ENCODE data around the gene PIK3C2G. TPM values are rescaled to one million over a fixed set of nuclear protein-coding genes. Genes with fewer than 3 reads are reported as not detected.

PIK3C2G gene
- polyA plus RNA-seq, 2 donors: 1.8 to 2.1 TPM

DNA sequence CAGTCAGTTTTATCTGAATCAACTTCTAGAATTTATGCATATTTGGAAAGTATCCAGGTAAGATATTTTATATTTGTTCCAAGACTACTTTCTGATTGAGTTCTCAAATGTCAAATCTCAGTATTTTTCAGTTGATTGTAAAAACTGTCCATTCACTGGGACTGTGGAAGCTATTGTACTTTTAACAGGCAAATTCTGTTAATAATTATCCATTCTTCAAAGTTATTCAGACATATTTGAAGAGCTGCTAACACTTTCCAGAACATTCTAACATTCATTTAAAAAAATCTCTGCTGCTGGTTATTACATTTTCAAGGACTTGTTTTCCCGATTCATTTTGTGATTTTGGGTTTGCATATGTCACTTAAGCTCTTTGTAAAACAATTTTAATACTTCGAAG is 59.7 kb downstream of the PIK3C2G start:
- no peak overlapping the region for H3K27ac ChIP-seq (ENCODE audit: low read depth in 2 of 2, low read length in 1 of 2)
- no peak overlapping the region for H3K4me3 ChIP-seq (ENCODE audit: low read depth in 1 of 2, low read length in 2 of 2)
- WGBS, 2 donors: 79 to 88% methylated on average over 2 of the region's 2 CpGs
- no peaks in the 10 kb centered on the region for H3K4me1 ChIP-seq (ENCODE audit: control insufficient read depth in 2 of 2, insufficient read depth in 2 of 2, low read length in 1 of 2)
- peaks cover 0 to 2% of the 10 kb centered on the region in 2 donors for H3K36me3 ChIP-seq (ENCODE audit: control insufficient read depth in 2 of 2, insufficient read depth in 2 of 2, low read length in 1 of 2)
- no peaks in the 10 kb centered on the region for H3K9me3 ChIP-seq (ENCODE audit: control insufficient read depth in 2 of 2, insufficient read depth in 1 of 2, low read depth in 1 of 2, low read length in 1 of 2)
- no peaks in the 10 kb centered on the region for H3K27me3 ChIP-seq (ENCODE audit: control insufficient read depth in 1 of 2, insufficient read depth in 2 of 2, low read length in 2 of 2)

DNA sequence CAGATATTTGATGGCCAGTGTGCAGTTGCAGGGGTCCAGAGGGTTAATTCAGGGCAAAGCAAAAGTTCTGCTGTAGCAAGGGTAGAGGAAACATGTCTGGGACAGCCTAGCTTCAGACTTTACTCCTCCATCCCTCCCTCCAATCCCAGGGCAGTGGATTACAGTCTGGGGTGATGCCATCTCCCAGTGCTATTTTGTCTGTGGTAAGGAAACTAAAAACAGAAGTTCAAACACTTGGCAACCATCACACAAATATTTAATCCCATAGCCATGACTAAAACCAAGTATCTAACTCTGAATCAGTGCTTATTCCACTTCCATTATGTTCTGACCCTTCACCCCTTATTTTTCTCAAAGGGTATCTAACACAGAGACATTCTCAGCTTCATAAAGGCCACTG is 61.8 kb downstream of the PIK3C2G start:
- no peaks in the 10 kb centered on the region for H3K4me1 ChIP-seq (ENCODE audit: control insufficient read depth in 2 of 2, insufficient read depth in 2 of 2, low read length in 1 of 2)

DNA sequence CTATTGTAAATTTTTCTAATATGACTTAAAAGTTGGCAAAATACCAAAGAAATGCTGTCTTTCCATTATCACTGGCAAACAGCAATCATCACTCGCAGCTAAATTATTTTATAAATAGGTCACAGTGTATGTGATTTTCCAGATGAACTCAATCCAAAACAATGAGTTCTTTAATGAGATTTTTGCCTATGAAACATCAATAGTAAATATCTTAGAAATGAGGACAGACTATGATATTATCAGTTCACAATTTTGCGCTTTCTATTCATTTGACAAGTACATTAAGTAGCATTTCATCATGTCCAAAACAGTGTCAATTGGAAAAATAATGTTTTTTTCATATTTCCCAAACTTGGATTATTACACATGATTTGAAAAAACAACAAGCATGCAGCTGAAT is 65.7 kb downstream of the PIK3C2G start:
- 69 to 74% methylated on average over 2 of the region's 2 CpGs for WGBS, 2 donors
- Histone ChIP-seq H3K9me3 (ENCODE audit: control insufficient read depth in 2 of 2, insufficient read depth in 1 of 2, low read depth in 1 of 2, low read length in 1 of 2) (no peaks in the 10 kb centered on the region), H3K4me1 (ENCODE audit: control insufficient read depth in 2 of 2, insufficient read depth in 2 of 2, low read length in 1 of 2) (no peaks in the 10 kb centered on the region), H3K36me3 (ENCODE audit: control insufficient read depth in 2 of 2, insufficient read depth in 2 of 2, low read length in 1 of 2) (peaks cover 0 to 2% of the 10 kb centered on the region in 2 donors), H3K27me3 (ENCODE audit: control insufficient read depth in 1 of 2, insufficient read depth in 2 of 2, low read length in 2 of 2) (no peaks in the 10 kb centered on the region), H3K4me3 (ENCODE audit: low read depth in 1 of 2, low read length in 2 of 2) (no peak overlapping the region), H3K27ac (ENCODE audit: low read depth in 2 of 2, low read length in 1 of 2) (no peak overlapping the region)

More for the DNA sequence above, 61.8 kb downstream of the PIK3C2G start:
- no peaks in the 10 kb centered on the region for H3K27me3 ChIP-seq (ENCODE audit: control insufficient read depth in 1 of 2, insufficient read depth in 2 of 2, low read length in 2 of 2)
- H3K4me3 ChIP-seq (ENCODE audit: low read depth in 1 of 2, low read length in 2 of 2): no peak overlapping the region
- no peaks in the 10 kb centered on the region for H3K9me3 ChIP-seq (ENCODE audit: control insufficient read depth in 2 of 2, insufficient read depth in 1 of 2, low read depth in 1 of 2, low read length in 1 of 2)
- H3K36me3 ChIP-seq (ENCODE audit: control insufficient read depth in 2 of 2, insufficient read depth in 2 of 2, low read length in 1 of 2): peaks cover 0 to 2% of the 10 kb centered on the region in 2 donors
- no peak overlapping the region for H3K27ac ChIP-seq (ENCODE audit: low read depth in 2 of 2, low read length in 1 of 2)

DNA sequence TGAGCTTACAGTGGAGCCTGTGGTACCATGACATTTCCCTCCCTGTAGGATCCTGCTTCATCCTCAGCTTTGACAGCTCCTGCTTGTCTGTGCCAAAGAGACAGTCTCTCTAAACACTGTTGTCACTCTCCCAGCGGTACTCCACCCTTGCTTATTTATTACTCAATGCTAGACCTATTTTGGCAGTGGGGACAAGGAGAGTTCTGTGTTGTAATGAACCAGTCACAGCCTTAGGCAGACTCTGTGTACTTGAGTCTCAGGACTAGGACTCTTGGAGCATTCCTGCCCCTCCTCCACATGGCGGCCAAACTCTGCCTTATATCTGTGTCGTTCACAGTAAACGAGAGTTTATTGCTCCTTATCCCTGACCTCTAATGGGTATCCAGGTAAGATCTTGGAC is 70.9 kb downstream of the PIK3C2G start:
- H3K36me3 ChIP-seq (ENCODE audit: control insufficient read depth in 2 of 2, insufficient read depth in 2 of 2, low read length in 1 of 2): no peaks in the 10 kb centered on the region
- H3K9me3 ChIP-seq (ENCODE audit: control insufficient read depth in 2 of 2, insufficient read depth in 1 of 2, low read depth in 1 of 2, low read length in 1 of 2): no peaks in the 10 kb centered on the region
- H3K4me3 ChIP-seq (ENCODE audit: low read depth in 1 of 2, low read length in 2 of 2): no peak overlapping the region
- WGBS, 2 donors: 80 to 83% methylated on average over 4 of the region's 4 CpGs
- H3K27ac ChIP-seq (ENCODE audit: low read depth in 2 of 2, low read length in 1 of 2): no peak overlapping the region
- no peaks in the 10 kb centered on the region for H3K27me3 ChIP-seq (ENCODE audit: control insufficient read depth in 1 of 2, insufficient read depth in 2 of 2, low read length in 2 of 2)
- no peaks in the 10 kb centered on the region for H3K4me1 ChIP-seq (ENCODE audit: control insufficient read depth in 2 of 2, insufficient read depth in 2 of 2, low read length in 1 of 2)

DNA sequence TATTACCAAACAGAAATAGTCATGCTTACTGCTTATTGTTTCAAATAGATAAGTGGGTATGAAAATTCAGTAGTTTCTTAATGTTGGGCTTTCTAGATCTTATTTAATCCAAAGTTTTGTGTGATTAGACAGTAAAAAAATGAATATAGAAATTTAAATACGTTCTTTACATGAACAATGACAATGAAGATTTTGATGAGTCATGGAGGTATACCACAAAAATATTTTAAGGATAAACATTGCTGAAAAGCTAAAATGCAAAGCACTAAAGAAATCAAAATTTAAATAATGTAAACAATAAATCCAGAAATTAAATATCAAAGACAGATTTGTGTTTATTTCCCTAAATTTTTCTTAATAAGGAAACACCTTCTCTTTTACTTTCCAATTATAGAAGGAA is 78.3 kb downstream of the PIK3C2G start:
- H3K4me1 ChIP-seq (ENCODE audit: control insufficient read depth in 2 of 2, insufficient read depth in 2 of 2, low read length in 1 of 2): no peaks in the 10 kb centered on the region
- H3K9me3 ChIP-seq (ENCODE audit: control insufficient read depth in 2 of 2, insufficient read depth in 1 of 2, low read depth in 1 of 2, low read length in 1 of 2): no peaks in the 10 kb centered on the region
- 64 to 72% methylated on average over 1 of the region's 1 CpG for WGBS, 2 donors
- no peaks in the 10 kb centered on the region for H3K36me3 ChIP-seq (ENCODE audit: control insufficient read depth in 2 of 2, insufficient read depth in 2 of 2, low read length in 1 of 2)
- H3K4me3 ChIP-seq (ENCODE audit: low read depth in 1 of 2, low read length in 2 of 2): no peak overlapping the region
- no peak overlapping the region for H3K27ac ChIP-seq (ENCODE audit: low read depth in 2 of 2, low read length in 1 of 2)
- no peaks in the 10 kb centered on the region for H3K27me3 ChIP-seq (ENCODE audit: control insufficient read depth in 1 of 2, insufficient read depth in 2 of 2, low read length in 2 of 2)

DNA sequence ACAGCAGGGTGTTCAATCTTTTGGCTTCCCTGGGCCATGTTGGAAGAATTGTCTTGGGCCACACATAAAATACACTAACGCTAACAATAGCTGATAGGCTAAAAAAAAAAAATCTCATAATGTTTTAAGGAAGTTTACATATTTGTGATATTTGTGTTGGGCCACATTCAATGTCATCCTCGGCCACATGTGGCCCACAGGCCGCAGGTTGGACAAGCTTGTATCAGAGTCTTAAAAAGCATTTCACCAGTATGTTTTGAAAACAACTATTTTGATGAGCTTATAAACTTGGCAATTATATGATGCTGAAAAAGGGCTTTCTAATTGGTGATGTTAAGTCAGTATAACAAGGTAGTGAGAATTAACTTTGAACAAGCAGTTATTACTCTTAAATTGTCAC is 78.9 kb downstream of the PIK3C2G start:
- Histone ChIP-seq H3K9me3 (ENCODE audit: control insufficient read depth in 2 of 2, insufficient read depth in 1 of 2, low read depth in 1 of 2, low read length in 1 of 2) (no peaks in the 10 kb centered on the region), H3K4me3 (ENCODE audit: low read depth in 1 of 2, low read length in 2 of 2) (no peak overlapping the region), H3K36me3 (ENCODE audit: control insufficient read depth in 2 of 2, insufficient read depth in 2 of 2, low read length in 1 of 2) (no peaks in the 10 kb centered on the region), H3K27ac (ENCODE audit: low read depth in 2 of 2, low read length in 1 of 2) (no peak overlapping the region), H3K27me3 (ENCODE audit: control insufficient read depth in 1 of 2, insufficient read depth in 2 of 2, low read length in 2 of 2) (no peaks in the 10 kb centered on the region), H3K4me1 (ENCODE audit: control insufficient read depth in 2 of 2, insufficient read depth in 2 of 2, low read length in 1 of 2) (no peaks in the 10 kb centered on the region)
- 85 to 91% methylated on average over 3 of the region's 3 CpGs for WGBS, 2 donors

DNA sequence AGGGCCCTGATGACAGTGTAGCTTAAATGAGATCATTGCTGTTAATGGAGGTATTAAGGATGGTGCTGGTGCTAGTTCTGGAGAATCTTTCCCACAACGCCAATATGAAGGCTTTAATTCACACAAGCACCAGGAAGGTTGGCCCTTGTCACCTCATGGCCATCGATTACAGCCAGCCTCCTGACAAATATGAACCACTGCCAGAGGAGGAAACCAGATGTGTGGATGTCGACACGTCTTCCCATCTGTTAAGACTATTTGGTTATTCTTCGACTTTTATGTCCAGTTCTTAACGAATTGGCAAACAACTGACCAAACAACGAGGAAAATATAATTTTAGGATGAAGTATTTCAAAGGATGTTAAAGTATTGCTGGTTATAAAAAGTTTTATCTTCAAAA is 79.5 kb downstream of the PIK3C2G start:
- no peaks in the 10 kb centered on the region for H3K4me1 ChIP-seq (ENCODE audit: control insufficient read depth in 2 of 2, insufficient read depth in 2 of 2, low read length in 1 of 2)
- no peaks in the 10 kb centered on the region for H3K27me3 ChIP-seq (ENCODE audit: control insufficient read depth in 1 of 2, insufficient read depth in 2 of 2, low read length in 2 of 2)
- H3K4me3 ChIP-seq (ENCODE audit: low read depth in 1 of 2, low read length in 2 of 2): no peak overlapping the region
- H3K27ac ChIP-seq (ENCODE audit: low read depth in 2 of 2, low read length in 1 of 2): no peak overlapping the region
- no peaks in the 10 kb centered on the region for H3K9me3 ChIP-seq (ENCODE audit: control insufficient read depth in 2 of 2, insufficient read depth in 1 of 2, low read depth in 1 of 2, low read length in 1 of 2)
- H3K36me3 ChIP-seq (ENCODE audit: control insufficient read depth in 2 of 2, insufficient read depth in 2 of 2, low read length in 1 of 2): no peaks in the 10 kb centered on the region
- WGBS, 2 donors: 76 to 77% methylated on average over 7 of the region's 7 CpGs

DNA sequence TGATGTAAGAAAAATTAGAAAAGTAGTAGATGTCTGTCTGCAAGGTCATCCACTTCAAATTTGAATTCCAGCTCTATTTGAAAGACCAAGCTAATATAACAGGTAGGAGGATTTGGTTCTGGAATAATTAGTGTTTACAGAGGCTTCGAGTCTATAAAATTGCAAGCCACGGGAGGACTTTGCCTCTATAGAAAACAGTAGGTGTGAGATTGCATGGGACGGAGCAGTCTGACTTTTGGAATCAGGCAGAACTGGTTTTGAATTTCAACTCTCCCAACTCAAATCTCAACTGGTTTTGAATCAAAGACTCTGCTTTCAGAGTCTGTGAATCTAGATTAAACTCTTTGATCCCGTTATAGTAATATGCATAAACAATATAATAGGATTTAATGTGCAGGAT is 82.4 kb downstream of the PIK3C2G start:
- H3K9me3 ChIP-seq (ENCODE audit: control insufficient read depth in 2 of 2, insufficient read depth in 1 of 2, low read depth in 1 of 2, low read length in 1 of 2): no peaks in the 10 kb centered on the region
- no peak overlapping the region for H3K27ac ChIP-seq (ENCODE audit: low read depth in 2 of 2, low read length in 1 of 2)
- no peak overlapping the region for H3K4me3 ChIP-seq (ENCODE audit: low read depth in 1 of 2, low read length in 2 of 2)
- WGBS, 2 donors: 57 to 63% methylated on average over 4 of the region's 4 CpGs
- no peaks in the 10 kb centered on the region for H3K27me3 ChIP-seq (ENCODE audit: control insufficient read depth in 1 of 2, insufficient read depth in 2 of 2, low read length in 2 of 2)
- no peaks in the 10 kb centered on the region for H3K36me3 ChIP-seq (ENCODE audit: control insufficient read depth in 2 of 2, insufficient read depth in 2 of 2, low read length in 1 of 2)
- H3K4me1 ChIP-seq (ENCODE audit: control insufficient read depth in 2 of 2, insufficient read depth in 2 of 2, low read length in 1 of 2): no peaks in the 10 kb centered on the region

DNA sequence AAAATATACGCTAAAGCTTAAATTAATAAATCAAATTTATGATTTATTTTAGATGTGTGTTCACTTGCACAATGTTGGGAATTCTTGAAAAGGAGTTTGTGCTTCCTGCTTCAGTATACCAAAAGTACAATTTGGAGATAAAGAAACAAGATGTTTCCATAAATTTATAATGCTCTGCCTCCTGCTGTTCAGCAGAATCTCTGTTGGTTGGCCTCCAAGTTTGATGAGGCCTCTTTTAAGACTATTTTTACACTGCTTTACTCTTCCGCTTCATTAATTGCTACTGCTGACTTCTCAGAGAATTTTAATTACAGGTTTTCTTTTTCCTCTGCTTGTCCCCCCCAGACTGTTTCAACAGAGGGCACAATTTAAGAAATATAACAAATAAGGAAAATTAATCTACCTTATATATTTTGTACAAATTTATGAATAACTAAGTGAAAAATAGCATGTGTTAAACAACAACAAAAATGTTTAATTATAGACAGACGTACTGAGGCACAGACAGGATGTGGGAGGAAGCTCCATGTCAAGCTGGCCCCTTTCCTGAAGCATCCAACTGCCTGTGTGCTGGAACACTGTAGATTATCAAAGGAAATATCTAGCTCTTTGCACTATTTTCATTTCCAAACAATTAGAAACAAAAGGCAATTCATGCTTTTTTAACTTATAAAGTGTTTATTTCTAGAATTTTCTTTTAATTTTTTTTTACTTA is 83.9 kb downstream of the PIK3C2G start:
- Histone ChIP-seq H3K36me3 (ENCODE audit: control insufficient read depth in 2 of 2, insufficient read depth in 2 of 2, low read length in 1 of 2) (no peaks in the 10 kb centered on the region), H3K4me3 (ENCODE audit: low read depth in 1 of 2, low read length in 2 of 2) (no peak overlapping the region), H3K9me3 (ENCODE audit: control insufficient read depth in 2 of 2, insufficient read depth in 1 of 2, low read depth in 1 of 2, low read length in 1 of 2) (no peaks in the 10 kb centered on the region), H3K27ac (ENCODE audit: low read depth in 2 of 2, low read length in 1 of 2) (no peak overlapping the region), H3K27me3 (ENCODE audit: control insufficient read depth in 1 of 2, insufficient read depth in 2 of 2, low read length in 2 of 2) (no peaks in the 10 kb centered on the region), H3K4me1 (ENCODE audit: control insufficient read depth in 2 of 2, insufficient read depth in 2 of 2, low read length in 1 of 2) (no peaks in the 10 kb centered on the region)
- 66 to 70% methylated on average over 3 of the region's 3 CpGs for WGBS, 2 donors

DNA sequence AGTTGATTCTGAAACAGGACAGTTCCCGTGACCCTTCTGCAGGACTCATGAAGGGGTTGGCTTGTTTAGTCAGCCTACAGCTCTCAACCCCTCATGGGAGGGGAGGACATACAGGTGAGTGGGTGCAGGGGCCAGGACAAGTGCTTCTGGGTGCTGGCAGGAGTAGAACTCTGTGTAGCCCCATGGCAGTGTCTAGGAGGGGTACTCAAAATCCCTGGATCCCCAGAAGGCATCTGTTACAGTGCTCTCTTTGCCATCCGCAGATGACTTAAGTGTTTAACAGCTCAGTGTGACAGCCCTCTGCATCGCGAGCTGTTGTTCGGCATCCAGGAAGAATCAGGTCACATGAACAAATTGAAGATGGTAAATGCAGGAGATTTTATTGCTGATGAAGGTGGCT is 91.0 kb downstream of the PIK3C2G start:
- no peaks in the 10 kb centered on the region for H3K4me1 ChIP-seq (ENCODE audit: control insufficient read depth in 2 of 2, insufficient read depth in 2 of 2, low read length in 1 of 2)
- no peaks in the 10 kb centered on the region for H3K9me3 ChIP-seq (ENCODE audit: control insufficient read depth in 2 of 2, insufficient read depth in 1 of 2, low read depth in 1 of 2, low read length in 1 of 2)
- no peak overlapping the region for H3K4me3 ChIP-seq (ENCODE audit: low read depth in 1 of 2, low read length in 2 of 2)
- no peak overlapping the region for H3K27ac ChIP-seq (ENCODE audit: low read depth in 2 of 2, low read length in 1 of 2)
- H3K36me3 ChIP-seq (ENCODE audit: control insufficient read depth in 2 of 2, insufficient read depth in 2 of 2, low read length in 1 of 2): no peaks in the 10 kb centered on the region
- WGBS, 2 donors: 96 to 97% methylated on average over 5 of the region's 5 CpGs
- no peaks in the 10 kb centered on the region for H3K27me3 ChIP-seq (ENCODE audit: control insufficient read depth in 1 of 2, insufficient read depth in 2 of 2, low read length in 2 of 2)
